SJSA1 (cell line): ENCODE data around the gene AP4B1. TPM values are rescaled to one million over a fixed set of nuclear protein-coding genes. Genes with fewer than 3 reads are reported as not detected.

Experiments used
- DNase-seq, 2 experiments: peaks; one replicate each; pipeline ENCODE4 v3.0.0-alpha.2; 2015 to 2020; ENCODE audit warnings: low spot score in 2 of 2, low read depth in 1 of 2
- H3K27ac ChIP-seq: fragments of 250-450 bp; sonication (Bioruptor Pico); 2 replicates; pipeline ENCODE4 v1.5.1; 2020; ENCODE audit warnings: mild to moderate bottlenecking, moderate library complexity
- H3K27me3 ChIP-seq: fragments of 250-450 bp; sonication (Bioruptor Pico); replicated peaks from 2 replicates; pipeline ENCODE4 v1.5.1; 2020; ENCODE audit warnings: mild to moderate bottlenecking, moderate library complexity
- H3K36me3 ChIP-seq: fragments of 250-450 bp; sonication (Bioruptor Pico); 2 replicates; pipeline ENCODE4 v1.5.1; 2020; ENCODE audit warnings: mild to moderate bottlenecking
- H3K4me1 ChIP-seq: fragments of 250-450 bp; sonication (Bioruptor Pico); replicated peaks from 2 replicates; pipeline ENCODE4 v1.6.1; 2021; ENCODE audit warnings: mild to moderate bottlenecking
- H3K4me3 ChIP-seq: fragments of 250-450 bp; sonication (Bioruptor Pico); 2 replicates; pipeline ENCODE4 v1.5.1; 2020; ENCODE audit warnings: mild to moderate bottlenecking
- H3K9me3 ChIP-seq: fragments of 250-450 bp; sonication (Bioruptor Pico); replicated peaks from 2 replicates; pipeline ENCODE4 v1.5.1; 2020; ENCODE audit warnings: mild to moderate bottlenecking
- total RNA-seq: library from RNA; depleted of rRNA; stranded (reverse); fragments of >200 nt; shearing (Covaris generic); gene quantifications from 2 replicates; pipeline ENCODE4 v1.2.3, GENCODE V29; 2014

AP4B1 gene
- total RNA-seq, 1 experiment from 2014 or later, result 17.3 TPM

GRCh38 chr1:113898241-113898814, 6.3 kb downstream of the AP4B1 start:
- Histone ChIP-seq H3K27ac (no peak overlapping the region), H3K27me3 (no peaks in the 10 kb centered on the region), H3K9me3 (no peaks in the 10 kb centered on the region), H3K36me3 (peaks cover 79% of the 10 kb centered on the region), H3K4me3 (no peak overlapping the region), H3K4me1 (peaks cover 3% of the 10 kb centered on the region)
- no peak for DNase-seq

DNA sequence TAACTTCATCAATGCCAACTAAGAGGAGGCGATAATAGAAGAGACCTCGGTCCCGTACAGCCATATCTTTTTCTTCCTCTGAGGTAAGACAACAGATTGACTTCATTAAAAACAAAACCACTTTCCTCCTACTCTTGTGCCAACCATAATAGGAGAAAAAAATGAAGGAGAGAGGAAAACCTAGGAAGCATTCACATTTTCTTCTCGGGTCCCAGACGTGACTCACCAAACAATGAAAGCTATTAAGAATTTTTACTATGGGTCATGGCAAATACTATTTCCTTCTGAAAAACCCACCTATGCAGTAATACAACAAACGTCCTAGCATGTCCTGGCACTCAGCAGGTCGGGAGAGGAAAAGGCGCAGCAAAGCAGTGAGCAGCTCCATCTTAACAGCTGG, 8.6 kb downstream of the AP4B1 start:
- no peak for DNase-seq
- Histone ChIP-seq H3K4me1 (no peaks in the 10 kb centered on the region), H3K4me3 (no peak overlapping the region), H3K27ac (no peak overlapping the region), H3K9me3 (no peaks in the 10 kb centered on the region), H3K27me3 (no peaks in the 10 kb centered on the region), H3K36me3 (peaks cover 63% of the 10 kb centered on the region)

- no peaks in the 10 kb centered on the region for H3K4me1 ChIP-seq
- H3K9me3 ChIP-seq, result no peaks in the 10 kb centered on the region
- H3K27ac ChIP-seq, result no peak overlapping the region
- H3K36me3 ChIP-seq, result peaks cover 56% of the 10 kb centered on the region
- DNase-seq, result no peak
- no peaks in the 10 kb centered on the region for H3K27me3 ChIP-seq
- no peak overlapping the region for H3K4me3 ChIP-seq
Observed at GRCh38 chr1:113895098-113895497, 9.5 kb downstream of the AP4B1 start.

GRCh38 chr1:113893267-113893666, 11.3 kb downstream of the AP4B1 start:
- Histone ChIP-seq H3K4me3 (no peak overlapping the region), H3K9me3 (no peaks in the 10 kb centered on the region), H3K27ac (no peak overlapping the region), H3K4me1 (no peaks in the 10 kb centered on the region), H3K27me3 (no peaks in the 10 kb centered on the region), H3K36me3 (peaks cover 39% of the 10 kb centered on the region)
- no peak for DNase-seq

GRCh38 chr1:113891631-113892220, 12.9 kb downstream of the AP4B1 start:
- Histone ChIP-seq H3K9me3 (no peaks in the 10 kb centered on the region), H3K4me1 (no peaks in the 10 kb centered on the region), H3K36me3 (peaks cover 27% of the 10 kb centered on the region), H3K4me3 (no peak overlapping the region), H3K27ac (no peak overlapping the region), H3K27me3 (no peaks in the 10 kb centered on the region)
- DNase-seq, result no peak

GRCh38 chr1:113890816-113891215, 13.8 kb downstream of the AP4B1 start:
- H3K36me3 ChIP-seq, result peaks cover 18% of the 10 kb centered on the region
- no peak overlapping the region for H3K27ac ChIP-seq
- H3K4me1 ChIP-seq, result no peaks in the 10 kb centered on the region
- DNase-seq, result no peak
- H3K9me3 ChIP-seq, result no peaks in the 10 kb centered on the region
- H3K27me3 ChIP-seq, result no peaks in the 10 kb centered on the region
- H3K4me3 ChIP-seq, result no peak overlapping the region

DNA sequence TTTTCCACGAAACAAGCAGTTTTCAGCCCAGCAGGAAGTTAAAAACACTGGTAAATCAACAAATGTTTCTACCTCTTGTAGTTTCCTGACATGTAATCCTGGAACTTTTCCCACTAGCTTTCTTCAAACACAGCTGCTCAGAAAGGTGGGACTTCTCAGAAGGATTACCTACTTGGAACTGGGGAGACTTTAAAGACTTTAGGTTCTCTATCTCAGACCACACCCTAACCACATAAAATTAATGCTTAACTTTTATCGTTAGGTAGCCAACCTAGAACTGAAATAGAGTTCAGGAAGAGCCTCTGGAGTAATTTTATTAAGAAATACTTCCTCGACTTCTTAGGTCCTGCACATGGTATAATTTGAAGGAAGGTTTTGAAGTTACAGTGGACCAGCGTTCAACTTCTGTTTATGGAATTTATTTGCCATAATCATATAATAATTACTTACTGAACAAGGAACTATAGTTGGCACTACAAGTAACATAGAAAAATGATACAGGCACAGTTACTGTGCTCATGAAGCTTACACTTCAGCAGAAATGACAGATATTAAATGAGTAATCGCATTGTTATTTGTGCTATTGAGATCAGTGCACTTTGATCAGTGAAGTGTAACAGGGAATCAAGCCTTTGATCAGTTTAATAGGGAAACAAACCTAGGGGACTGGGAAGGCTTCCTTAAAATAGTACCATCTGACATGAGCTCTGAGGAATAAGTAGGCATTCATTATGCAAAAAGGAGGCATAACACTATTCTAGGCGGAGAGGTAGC, 17.0 kb downstream of the AP4B1 start, which contains the start of gene BCL2L15:
Gene BCL2L15, minus strand, starts transcription at position 180 of the 774 bp plus-strand sequence. CDS start 206 bp downstream, outside the sequence.
- Histone ChIP-seq H3K4me3 (no peak within 1 kb of the TSS), H3K9me3 (no peaks in the 10 kb centered on the region), H3K4me1 (no peaks in the 10 kb centered on the region), H3K27me3 (no peaks in the 10 kb centered on the region), H3K27ac (no peak within 1 kb of the TSS), H3K36me3 (no peaks in the 10 kb centered on the region)
- DNase-seq, result no peak

GRCh38 chr1:113886417-113887401, 17.9 kb downstream of the AP4B1 start:
- no peaks in the 10 kb centered on the region for H3K4me1 ChIP-seq
- no peak for DNase-seq
- no peaks in the 10 kb centered on the region for H3K9me3 ChIP-seq
- no peak overlapping the region for H3K4me3 ChIP-seq
- no peaks in the 10 kb centered on the region for H3K27me3 ChIP-seq
- no peak overlapping the region for H3K27ac ChIP-seq
- H3K36me3 ChIP-seq, result no peaks in the 10 kb centered on the region

GRCh38 chr1:113881661-113882060, 22.9 kb downstream of the AP4B1 start:
- Histone ChIP-seq H3K4me3 (no peak overlapping the region), H3K36me3 (no peaks in the 10 kb centered on the region), H3K27me3 (no peaks in the 10 kb centered on the region), H3K4me1 (peaks cover 11% of the 10 kb centered on the region), H3K27ac (no peak overlapping the region), H3K9me3 (no peaks in the 10 kb centered on the region)
- no peak for DNase-seq

DNA sequence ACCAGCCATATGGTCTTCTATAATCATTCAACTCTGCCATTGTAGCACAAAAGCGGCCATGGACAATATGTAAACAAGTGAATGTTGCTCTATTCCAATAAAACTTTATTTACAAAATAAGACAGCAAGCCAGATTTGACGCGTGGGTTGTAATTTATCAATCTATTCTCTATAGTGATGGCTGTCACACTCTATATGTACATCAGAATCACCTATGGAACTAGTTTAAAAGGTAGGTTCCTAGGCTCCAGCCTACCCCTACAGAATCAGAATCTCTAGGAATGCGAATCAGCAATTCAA, 24.9 kb downstream of the AP4B1 start:
- Histone ChIP-seq H3K36me3 (no peaks in the 10 kb centered on the region), H3K4me3 (no peak overlapping the region), H3K27me3 (no peaks in the 10 kb centered on the region), H3K27ac (no peak overlapping the region), H3K9me3 (no peaks in the 10 kb centered on the region), H3K4me1 (peaks cover 11% of the 10 kb centered on the region)
- DNase-seq, result no peak

GRCh38 chr1:113876176-113876575, 28.4 kb downstream of the AP4B1 start:
- Histone ChIP-seq H3K9me3 (no peaks in the 10 kb centered on the region), H3K4me1 (peaks cover 20% of the 10 kb centered on the region), H3K4me3 (no peak overlapping the region), H3K36me3 (no peaks in the 10 kb centered on the region), H3K27me3 (no peaks in the 10 kb centered on the region), H3K27ac (no peak overlapping the region)
- no peak for DNase-seq

- H3K4me1 ChIP-seq, result peaks cover 18% of the 10 kb centered on the region
- DNase-seq, result no peak
- H3K9me3 ChIP-seq, result no peaks in the 10 kb centered on the region
- no peak overlapping the region for H3K27ac ChIP-seq
- H3K36me3 ChIP-seq, result no peaks in the 10 kb centered on the region
- no peaks in the 10 kb centered on the region for H3K27me3 ChIP-seq
- H3K4me3 ChIP-seq, result no peak overlapping the region
Observed at GRCh38 chr1:113875714-113876113, 28.9 kb downstream of the AP4B1 start.

DNA sequence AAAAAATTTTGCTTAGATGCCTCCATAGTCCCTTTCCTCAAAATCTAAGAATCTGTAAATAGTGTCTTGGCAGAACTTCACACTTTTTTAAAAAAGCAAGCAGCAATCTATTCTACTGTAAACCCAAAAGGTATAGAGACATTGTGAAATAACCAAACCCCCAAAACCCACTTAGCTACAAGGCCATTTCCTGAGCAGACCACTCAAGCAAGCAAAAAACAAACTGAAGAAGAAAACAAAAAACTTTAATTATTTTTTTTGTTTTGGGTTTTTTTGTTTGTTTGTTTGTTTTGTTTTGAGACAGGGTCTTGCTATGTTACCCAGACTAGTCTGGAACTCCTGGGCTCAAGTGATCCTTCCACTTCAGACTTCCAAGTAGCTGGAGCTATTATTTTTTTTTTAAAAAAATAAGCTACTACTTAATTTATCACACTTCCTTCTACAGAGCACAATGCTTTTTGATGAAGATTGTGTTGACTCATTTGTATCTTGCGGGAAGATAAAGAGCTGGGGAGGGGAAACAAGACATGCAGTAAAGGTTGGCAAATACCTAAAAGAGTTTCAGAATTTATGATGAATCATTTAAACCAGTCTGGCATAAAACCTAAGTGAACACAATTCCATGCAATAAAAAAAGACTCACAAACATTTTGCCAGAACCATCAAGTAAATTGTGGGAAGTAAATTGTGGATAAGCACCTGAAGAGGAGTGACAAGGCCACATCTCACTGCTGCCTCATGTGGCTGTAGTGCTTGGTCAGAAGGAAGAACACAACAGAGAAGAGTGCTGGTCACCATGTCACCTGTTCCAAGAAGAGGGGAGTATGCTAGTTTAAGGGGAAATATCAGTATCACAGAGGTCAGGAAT, 30.4 kb downstream of the AP4B1 start:
- H3K4me3 ChIP-seq, result no peak overlapping the region
- H3K4me1 ChIP-seq, result peaks cover 12% of the 10 kb centered on the region
- no peak for DNase-seq
- H3K27ac ChIP-seq, result no peak overlapping the region
- H3K9me3 ChIP-seq, result no peaks in the 10 kb centered on the region
- H3K27me3 ChIP-seq, result no peaks in the 10 kb centered on the region
- H3K36me3 ChIP-seq, result no peaks in the 10 kb centered on the region
